ENCODE results near the gene CCDC88B. TPM values are rescaled to one million over a fixed set of nuclear protein-coding genes. Genes with fewer than 3 reads are reported as not detected.

Gene CCDC88B
- total RNA-seq, 1 donor from 2014 or later, result 0.30 TPM

- no peak for TF ChIP-seq CTCF (IDR thresholded peaks at IDR 0.05)
Observed at GRCh38 chr11:64379160-64379559, 39.2 kb downstream of the CCDC88B start.

GRCh38 chr11:64379817-64380709, 40.1 kb downstream of the CCDC88B start:
- Mint-ChIP-seq H3K9me3 (ENCODE audit: unreplicated experiment) (no peaks in the 10 kb centered on the region), H3K36me3 (ENCODE audit: unreplicated experiment) (no peaks in the 10 kb centered on the region), H3K27ac (ENCODE audit: unreplicated experiment) (no peak overlapping the region), H3K4me3 (ENCODE audit: unreplicated experiment) (no peak overlapping the region), H3K4me1 (ENCODE audit: unreplicated experiment) (no peaks in the 10 kb centered on the region), H3K27me3 (ENCODE audit: unreplicated experiment) (peaks cover 9% of the 10 kb centered on the region)
- TF ChIP-seq CTCF (IDR thresholded peaks at IDR 0.05), result no peak
- no peak for DNase-seq (ENCODE audit: extremely low spot score, unreplicated experiment)

More at GRCh38 chr11:64379160-64379559, 39.2 kb downstream of the CCDC88B start:
- H3K27me3 Mint-ChIP-seq (ENCODE audit: unreplicated experiment), result peaks cover 9% of the 10 kb centered on the region
- H3K4me1 Mint-ChIP-seq (ENCODE audit: unreplicated experiment), result no peaks in the 10 kb centered on the region
- no peak overlapping the region for H3K4me3 Mint-ChIP-seq (ENCODE audit: unreplicated experiment)
- H3K36me3 Mint-ChIP-seq (ENCODE audit: unreplicated experiment), result no peaks in the 10 kb centered on the region
- DNase-seq (ENCODE audit: extremely low spot score, unreplicated experiment), result no peak
- no peak overlapping the region for H3K27ac Mint-ChIP-seq (ENCODE audit: unreplicated experiment)
- no peaks in the 10 kb centered on the region for H3K9me3 Mint-ChIP-seq (ENCODE audit: unreplicated experiment)

GRCh38 chr11:64381350-64381749, 41.3 kb downstream of the CCDC88B start:
- TF ChIP-seq CTCF (IDR thresholded peaks at IDR 0.05), result no peak
- no peaks in the 10 kb centered on the region for H3K36me3 Mint-ChIP-seq (ENCODE audit: unreplicated experiment)
- no peak overlapping the region for H3K4me3 Mint-ChIP-seq (ENCODE audit: unreplicated experiment)
- no peak overlapping the region for H3K27ac Mint-ChIP-seq (ENCODE audit: unreplicated experiment)
- DNase-seq (ENCODE audit: extremely low spot score, unreplicated experiment), result no peak
- no peaks in the 10 kb centered on the region for H3K4me1 Mint-ChIP-seq (ENCODE audit: unreplicated experiment)
- H3K27me3 Mint-ChIP-seq (ENCODE audit: unreplicated experiment), result peaks cover 15% of the 10 kb centered on the region
- no peaks in the 10 kb centered on the region for H3K9me3 Mint-ChIP-seq (ENCODE audit: unreplicated experiment)

- Mint-ChIP-seq H3K9me3 (ENCODE audit: unreplicated experiment) (no peaks in the 10 kb centered on the region), H3K4me3 (ENCODE audit: unreplicated experiment) (no peak overlapping the region), H3K36me3 (ENCODE audit: unreplicated experiment) (no peaks in the 10 kb centered on the region), H3K27ac (ENCODE audit: unreplicated experiment) (no peak overlapping the region), H3K27me3 (ENCODE audit: unreplicated experiment) (peaks cover 20% of the 10 kb centered on the region), H3K4me1 (ENCODE audit: unreplicated experiment) (no peaks in the 10 kb centered on the region)
- no peak for TF ChIP-seq CTCF (IDR thresholded peaks at IDR 0.05)
- no peak for DNase-seq (ENCODE audit: extremely low spot score, unreplicated experiment)
Observed at GRCh38 chr11:64382047-64382446, 42.0 kb downstream of the CCDC88B start.

GRCh38 chr11:64382586-64382985, 42.6 kb downstream of the CCDC88B start:
- Mint-ChIP-seq H3K27ac (ENCODE audit: unreplicated experiment) (no peak overlapping the region), H3K4me1 (ENCODE audit: unreplicated experiment) (no peaks in the 10 kb centered on the region), H3K9me3 (ENCODE audit: unreplicated experiment) (no peaks in the 10 kb centered on the region), H3K4me3 (ENCODE audit: unreplicated experiment) (no peak overlapping the region), H3K27me3 (ENCODE audit: unreplicated experiment) (peaks cover 24% of the 10 kb centered on the region), H3K36me3 (ENCODE audit: unreplicated experiment) (no peaks in the 10 kb centered on the region)
- DNase-seq (ENCODE audit: extremely low spot score, unreplicated experiment), result no peak
- TF ChIP-seq CTCF (IDR thresholded peaks at IDR 0.05), result no peak

Measured in osteocyte (in vitro differentiated cells).